Astrocyte (in vitro differentiated cells and primary cell): ENCODE data around the gene EMC8.

Experiments used
- EZH2 ChIP-seq: IDR thresholded peaks from 2 replicates; pipeline ENCODE4 v1.6.1; 2012; ENCODE audit warnings: mild to moderate bottlenecking, low read length, inconsistent platforms; ENCODE audit not compliant: insufficient read depth
- TF ChIP-seq, protein P1 (sequence below): IDR thresholded peaks from 2 replicates; pipeline ENCODE4 v1.5.1; 2011; ENCODE audit warnings: low read depth, mild to moderate bottlenecking, inconsistent platforms, low read length, moderate library complexity; ENCODE audit not compliant: insufficient read depth

DNA sequence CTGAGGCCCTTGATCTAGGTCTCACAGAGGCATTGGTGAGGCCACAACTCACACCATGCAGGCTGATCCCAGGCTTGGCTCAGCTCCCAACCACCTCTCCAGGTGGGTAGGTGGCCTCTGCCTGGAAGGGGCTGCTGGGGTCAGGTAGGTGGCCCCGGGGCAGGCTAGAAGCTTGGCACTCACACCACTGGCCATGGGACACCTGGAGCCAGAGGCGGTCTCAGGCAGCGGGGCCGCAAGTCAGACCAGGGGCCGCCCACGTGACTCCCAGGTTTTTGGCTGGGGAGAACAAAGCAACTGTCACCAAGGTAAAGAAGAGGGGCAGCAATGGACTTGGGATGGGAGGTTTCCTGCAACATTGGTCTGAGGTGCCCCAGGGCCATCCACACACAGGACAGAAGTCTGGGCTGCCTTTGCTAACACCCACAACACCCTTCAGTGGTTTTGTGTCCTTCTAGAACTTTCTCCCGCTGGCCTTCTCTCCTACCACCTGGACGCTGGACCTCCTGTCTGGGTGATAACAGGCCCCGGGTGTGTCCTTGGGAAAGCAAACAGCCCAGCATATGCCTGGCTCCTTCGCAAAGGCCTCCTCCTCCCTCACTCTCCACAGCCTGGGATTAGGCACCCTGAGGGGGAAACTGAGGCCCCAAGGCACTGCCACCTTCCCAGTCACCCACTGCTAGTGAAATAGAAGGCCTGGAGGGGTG, 64.9 kb downstream of the EMC8 start:
- TF ChIP-seq, protein P1, sequence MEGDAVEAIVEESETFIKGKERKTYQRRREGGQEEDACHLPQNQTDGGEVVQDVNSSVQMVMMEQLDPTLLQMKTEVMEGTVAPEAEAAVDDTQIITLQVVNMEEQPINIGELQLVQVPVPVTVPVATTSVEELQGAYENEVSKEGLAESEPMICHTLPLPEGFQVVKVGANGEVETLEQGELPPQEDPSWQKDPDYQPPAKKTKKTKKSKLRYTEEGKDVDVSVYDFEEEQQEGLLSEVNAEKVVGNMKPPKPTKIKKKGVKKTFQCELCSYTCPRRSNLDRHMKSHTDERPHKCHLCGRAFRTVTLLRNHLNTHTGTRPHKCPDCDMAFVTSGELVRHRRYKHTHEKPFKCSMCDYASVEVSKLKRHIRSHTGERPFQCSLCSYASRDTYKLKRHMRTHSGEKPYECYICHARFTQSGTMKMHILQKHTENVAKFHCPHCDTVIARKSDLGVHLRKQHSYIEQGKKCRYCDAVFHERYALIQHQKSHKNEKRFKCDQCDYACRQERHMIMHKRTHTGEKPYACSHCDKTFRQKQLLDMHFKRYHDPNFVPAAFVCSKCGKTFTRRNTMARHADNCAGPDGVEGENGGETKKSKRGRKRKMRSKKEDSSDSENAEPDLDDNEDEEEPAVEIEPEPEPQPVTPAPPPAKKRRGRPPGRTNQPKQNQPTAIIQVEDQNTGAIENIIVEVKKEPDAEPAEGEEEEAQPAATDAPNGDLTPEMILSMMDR: no peak
- TF ChIP-seq EZH2: no peak
